H1 (cell line): ENCODE measurements around the gene FAM53B. TPM values are rescaled to one million over a fixed set of nuclear protein-coding genes. Genes with fewer than 3 reads are reported as not detected.

ENCODE experiments used
- CTCF ChIA-PET: fragments of 300-600 bp; sonication (Branson Sonifier 250); formaldehyde crosslinking; loops from one replicate; lab custom pipeline; 2021; ENCODE audit not compliant: partially characterized antibody; lab: Charles Lee
- POLR2A ChIA-PET: fragments of 300-600 bp; sonication (Branson Sonifier 250); formaldehyde crosslinking; loops from one replicate; lab custom pipeline; 2021; ENCODE audit warnings: inconsistent platforms; ENCODE audit not compliant: partially characterized antibody; lab: Charles Lee
- DNase-seq, 2 experiments: peaks; one replicate each; pipeline versions ENCODE4 v3.0.0 to v3.0.0-alpha.2; 2010 to 2022; ENCODE audit warnings: low spot score in 2 of 2, low read depth in 1 of 2, mixed read lengths in 1 of 2
- FAIRE-seq: peaks from 2 replicates; lab custom pipeline; 2011; peaks lifted over from hg19 to GRCh38; lab: Jason Lieb, UNC
- H2AFZ ChIP-seq: 2 replicates; pipeline ENCODE4 v1.8.1; 2012; ENCODE audit warnings: low read length, inconsistent platforms
- H2AK5ac ChIP-seq: 2 replicates; pipeline ENCODE4 v1.6.1; 2013; ENCODE audit warnings: low read depth, low read length
- H2BK120ac ChIP-seq: replicated peaks from 2 replicates; pipeline ENCODE3; 2013; ENCODE audit warnings: low read depth, low read length, inconsistent platforms
- H2BK12ac ChIP-seq: 2 replicates; pipeline ENCODE4 v1.6.1; 2013; ENCODE audit warnings: low read depth, low read length
- H2BK15ac ChIP-seq: 2 replicates; pipeline ENCODE4 v1.6.1; 2013; ENCODE audit warnings: low read length
- H2BK20ac ChIP-seq: 2 replicates; pipeline ENCODE4 v1.6.1; 2013; ENCODE audit warnings: low read length
- H2BK5ac ChIP-seq: 2 replicates; pipeline ENCODE4 v1.6.1; 2013; ENCODE audit warnings: low read depth, low read length
- H3K14ac ChIP-seq: 2 replicates; pipeline ENCODE4 v1.6.1; 2013; ENCODE audit warnings: inconsistent platforms; ENCODE audit not compliant: insufficient read length
- H3K18ac ChIP-seq: 2 replicates; pipeline ENCODE4 v1.6.1; 2013; ENCODE audit warnings: low read length; ENCODE audit errors: extremely low read depth
- H3K23ac ChIP-seq: 2 replicates; pipeline ENCODE4 v1.6.1; 2013; ENCODE audit warnings: inconsistent platforms; ENCODE audit not compliant: insufficient read length
- H3K23me2 ChIP-seq: 2 replicates; pipeline ENCODE4 v1.6.1; 2013; ENCODE audit warnings: low read depth, low read length
- H3K27ac ChIP-seq: 2 replicates; pipeline ENCODE4 v1.6.1; 2011; ENCODE audit warnings: low read depth, low read length, inconsistent platforms
- H3K27me3 ChIP-seq, 4 experiments: replicated peaks in 1 of 4; 1 replicate in 1 of 4; 2 replicates in 3 of 4; pipeline versions ENCODE4 v1.6.1 to v1.8.1; 2011 to 2013; ENCODE audit warnings: low read length in 3 of 4, mild to moderate bottlenecking in 3 of 4, inconsistent platforms in 2 of 4, mixed read lengths in 2 of 4, moderate library complexity in 1 of 4; ENCODE audit not compliant: control insufficient read depth in 3 of 4, insufficient read depth in 3 of 4; ENCODE audit errors: extremely low read depth in 1 of 4
- H3K36me3 ChIP-seq, 4 experiments: 2 replicates each; pipeline versions ENCODE4 v1.6.1 to v1.8.1; 2011 to 2013; ENCODE audit warnings: mild to moderate bottlenecking in 4 of 4, low read length in 3 of 4, moderate library complexity in 2 of 4, control low read depth in 1 of 4, inconsistent platforms in 1 of 4; ENCODE audit not compliant: insufficient read depth in 4 of 4, control insufficient read depth in 2 of 4
- H3K4ac ChIP-seq: replicated peaks from 2 replicates; pipeline ENCODE3; 2013; ENCODE audit warnings: low read length, low read depth, mixed read lengths, inconsistent platforms; ENCODE audit not compliant: insufficient read length
- H3K4me1 ChIP-seq, 4 experiments: replicated peaks in 1 of 4; 1 replicate in 1 of 4; 2 replicates in 3 of 4; pipeline versions ENCODE4 v1.6.1 to v1.8.1; 2011 to 2013; ENCODE audit warnings: low read length in 3 of 4, inconsistent platforms in 2 of 4, mixed read lengths in 1 of 4; ENCODE audit not compliant: insufficient read depth in 4 of 4, control insufficient read depth in 3 of 4
- H3K4me2 ChIP-seq, 2 experiments: 2 replicates each; pipeline versions ENCODE4 v1.6.1 to v1.8.1; 2011 to 2013; ENCODE audit warnings: low read depth in 2 of 2, low read length in 2 of 2, control low read depth in 1 of 2, inconsistent platforms in 1 of 2, mild to moderate bottlenecking in 1 of 2; ENCODE audit not compliant: insufficient read depth in 1 of 2
- H3K4me3 ChIP-seq, 4 experiments: fragments of 200-600, 300-600 bp in 1 of 4; sonication (generic), shearing (Covaris generic), sonication (Bioruptor Twin) in 1 of 4; 2 replicates each; pipeline versions ENCODE4 v1.5.1 to v1.8.1; 2011 to 2016; ENCODE audit warnings: low read length in 4 of 4, low read depth in 3 of 4, control low read depth in 2 of 4, inconsistent platforms in 2 of 4, mild to moderate bottlenecking in 2 of 4, mixed read lengths in 1 of 4, moderate library complexity in 1 of 4; ENCODE audit not compliant: insufficient read depth in 2 of 4; ENCODE audit errors: extremely low read depth in 1 of 4
- H3K56ac ChIP-seq: replicated peaks from 2 replicates; pipeline ENCODE3; 2013; ENCODE audit warnings: low read depth, mild to moderate bottlenecking, mixed read lengths, low read length, inconsistent platforms; ENCODE audit not compliant: insufficient read length
- H3K79me1 ChIP-seq: 2 replicates; pipeline ENCODE4 v1.6.1; 2013; ENCODE audit warnings: low read depth, low read length, control low read depth
- H3K79me2 ChIP-seq, 2 experiments: 2 replicates each; pipeline versions ENCODE4 v1.6.1 to v1.8.1; 2012 to 2013; ENCODE audit warnings: low read length in 2 of 2, mild to moderate bottlenecking in 2 of 2, inconsistent platforms in 1 of 2; ENCODE audit not compliant: insufficient read depth in 2 of 2, control insufficient read depth in 1 of 2
- H3K9ac ChIP-seq, 4 experiments: replicated peaks in 1 of 4; 1 replicate in 1 of 4; 2 replicates in 3 of 4; pipeline versions ENCODE4 v1.6.1 to v1.8.1; 2011 to 2013; ENCODE audit warnings: low read depth in 3 of 4, low read length in 3 of 4, control low read depth in 2 of 4, mild to moderate bottlenecking in 2 of 4, moderate library complexity in 2 of 4, inconsistent platforms in 1 of 4; ENCODE audit errors: extremely low read depth in 1 of 4
- H3K9me3 ChIP-seq, 2 experiments: 2 replicates each; pipeline versions ENCODE4 v1.6.1 to v1.8.1; 2012 to 2013; ENCODE audit warnings: mild to moderate bottlenecking in 2 of 2, moderate library complexity in 2 of 2, control low read depth in 1 of 2, inconsistent platforms in 1 of 2, low read depth in 1 of 2, low read length in 1 of 2, mixed read lengths in 1 of 2; ENCODE audit not compliant: insufficient read depth in 2 of 2
- H4K20me1 ChIP-seq, 2 experiments: replicated peaks in 1 of 2; 2 replicates each; pipeline versions ENCODE3 to v1.8.1; 2011 to 2013; ENCODE audit warnings: inconsistent platforms in 2 of 2, low read length in 2 of 2, mild to moderate bottlenecking in 1 of 2; ENCODE audit not compliant: insufficient read depth in 2 of 2, control insufficient read depth in 1 of 2
- H4K5ac ChIP-seq: 2 replicates; pipeline ENCODE4 v1.6.1; 2013; ENCODE audit warnings: low read length, low read depth, mixed read lengths, inconsistent platforms; ENCODE audit not compliant: insufficient read length
- H4K8ac ChIP-seq: 2 replicates; pipeline ENCODE4 v1.8.0; 2013; ENCODE audit warnings: mild to moderate bottlenecking, moderate library complexity, low read length, inconsistent platforms; ENCODE audit not compliant: insufficient read depth; ENCODE audit errors: extremely low read depth
- H4K91ac ChIP-seq: replicated peaks from 2 replicates; pipeline ENCODE3; 2013; ENCODE audit warnings: low read length, mixed read lengths, inconsistent platforms; ENCODE audit not compliant: insufficient read length
- BACH1 ChIP-seq: IDR thresholded peaks from 2 replicates; pipeline ENCODE4 v1.6.1; 2012; ENCODE audit warnings: low read length, improper control_type of control experiment
- CBX8 ChIP-seq: fragments of 300-800, 300-1000 bp; sonication (generic); IDR thresholded peaks from 2 replicates; pipeline ENCODE4 v1.7.1; 2016; ENCODE audit warnings: low read depth, low read length, borderline replicate concordance
- CTBP2 ChIP-seq: IDR thresholded peaks from 2 replicates; pipeline ENCODE4 v1.7.0; 2011; ENCODE audit warnings: borderline replicate concordance, mild to moderate bottlenecking, moderate library complexity, mixed read lengths, low read length; ENCODE audit not compliant: insufficient read depth, insufficient read length
- HDAC6 ChIP-seq: IDR thresholded peaks from one replicate; pipeline ENCODE4 v1.7.1; 2012; ENCODE audit warnings: low read depth, mild to moderate bottlenecking, inconsistent platforms, low read length, moderate library complexity
- KDM1A ChIP-seq: fragments of 200-600, 300-600 bp; sonication (generic); IDR thresholded peaks from 2 replicates; pipeline ENCODE4 v1.7.1; 2016; ENCODE audit warnings: mild to moderate bottlenecking, low read length, borderline replicate concordance
- KDM5A ChIP-seq: fragments of 200-600 bp; IDR thresholded peaks from 2 replicates; pipeline ENCODE4 v1.7.1; 2012; ENCODE audit warnings: mild to moderate bottlenecking, low read length, inconsistent platforms, mixed read lengths
- MAFK ChIP-seq: IDR thresholded peaks from 2 replicates; pipeline ENCODE4 v1.6.1; 2012; ENCODE audit warnings: low read depth, mild to moderate bottlenecking, improper control_type of control experiment, low read length
- NRF1 ChIP-seq: IDR thresholded peaks from 2 replicates; pipeline ENCODE4 v1.6.1; 2011; ENCODE audit warnings: mild to moderate bottlenecking, low read depth, low read length, improper control_type of control experiment
- POLR2A ChIP-seq, 2 experiments: IDR thresholded peaks; 1 replicate in 1 of 2; 2 replicates in 1 of 2; pipeline ENCODE4 v1.6.1; 2011; ENCODE audit warnings: low read depth in 2 of 2, low read length in 2 of 2, mild to moderate bottlenecking in 2 of 2; ENCODE audit errors: control extremely low read depth in 1 of 2
- SRF ChIP-seq: IDR thresholded peaks from 2 replicates; pipeline ENCODE4 v1.6.1; 2011; ENCODE audit warnings: mild to moderate bottlenecking, low read depth, low read length, moderate library complexity
- SUZ12 ChIP-seq: fragments of 200-600 bp; sonication (generic); IDR thresholded peaks from 2 replicates; pipeline ENCODE4 v1.6.1; 2012; ENCODE audit warnings: mild to moderate bottlenecking, inconsistent platforms, low read length, moderate library complexity, mixed read lengths
- TEAD4 ChIP-seq: IDR thresholded peaks from 2 replicates; pipeline ENCODE4 v1.6.1; 2012; ENCODE audit warnings: low read depth, low read length, inconsistent platforms, mixed read lengths
- ZNF274 ChIP-seq: IDR thresholded peaks from 2 replicates; pipeline ENCODE4 v1.7.0; 2012; ENCODE audit warnings: low read length, borderline replicate concordance; ENCODE audit errors: extremely low read depth
- WGBS, 2 experiments: shearing (Covaris generic) in 1 of 2; methylation state at CpG; one replicate each; pipeline versions ENCODE4 v1.1.6 to v1.1.7; 2013 to 2015; ENCODE audit warnings: low lambda C conversion rate in 2 of 2, mixed read lengths in 2 of 2, inconsistent platforms in 1 of 2, low coverage in 1 of 2, missing lambda C conversion rate in 1 of 2; ENCODE audit not compliant: insufficient replicate concordance in 2 of 2, insufficient coverage in 1 of 2, insufficient read length in 1 of 2; ENCODE audit errors: extremely low coverage in 1 of 2, missing lambda C conversion rate in 1 of 2; 5-methylcytosine and 5-hydroxymethylcytosine counted together
- polyA plus RNA-seq, 7 experiments: library from polyadenylated mRNA; depleted of rRNA in 3 of 7; stranded (reverse) in 5 of 7; unstranded in 2 of 7; fragments of >200 nt in 5 of 7; fragments of 200-250 nt in 2 of 7; gene quantifications; 1 replicate in 5 of 7; 2 replicates in 1 of 7; 4 replicates in 1 of 7; pipeline versions ENCODE4 v1.2.1 to v1.2.3, GENCODE V29; 2011 to 2013; ENCODE audit warnings: missing spikeins in 2 of 7, mixed read lengths in 2 of 7
- total RNA-seq: library from RNA; stranded (reverse); fragmentation: NEBNext Ultra II Directional; extraction: Animal tissue kit (Norgen Biotek cat#: 25700); gene quantifications from 2 replicates; pipeline ENCODE4 v1.2.1, GENCODE V29; 2021
- TF ChIP-seq, protein P1 (sequence below): IDR thresholded peaks from 2 replicates; pipeline ENCODE4 v1.6.1; 2012; ENCODE audit warnings: inconsistent platforms

FAM53B gene
- total and polyA plus RNA-seq, 2 of the 8 experiments (the other 6 are each of a cell fraction or from before 2014, with no cell fraction given): 5.3 to 14.4 TPM

DNA sequence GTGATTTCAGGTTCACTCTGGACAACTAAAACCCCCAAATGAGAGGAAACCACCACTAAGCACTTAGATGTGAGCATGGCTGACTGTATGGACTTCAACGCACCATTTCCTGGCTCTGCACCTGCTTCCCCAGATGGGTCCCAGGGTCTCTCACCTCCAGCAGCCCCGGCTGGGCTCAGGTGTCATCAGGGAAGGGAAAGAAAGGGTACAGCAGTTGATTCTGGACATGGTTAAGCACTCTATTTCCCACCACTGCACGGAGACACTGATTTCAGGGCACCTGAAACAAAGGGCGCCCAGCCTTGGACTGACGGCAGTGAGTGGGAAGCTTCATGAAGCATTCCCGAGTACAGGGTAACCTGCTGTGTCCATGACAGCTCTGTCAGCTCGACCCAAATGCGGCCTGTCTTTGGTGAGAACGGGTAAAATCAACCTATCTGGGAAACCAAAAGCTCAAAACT, 19.0 kb downstream of the FAM53B start:
- no peak overlapping the region for H3K27ac ChIP-seq
- TF ChIP-seq MAFK (no peak), SRF (no peak), SUZ12 (no peak), CBX8 (no peak), KDM5A (no peak), CTBP2 (no peak), NRF1 (no peak), TEAD4 (no peak), HDAC6 (no peak), POLR2A (IDR thresholded peaks at IDR 0.05; ENCODE audit: control extremely low read depth in 1 of 2, low read depth in 2 of 2, low read length in 2 of 2) (no peak), BACH1 (no peak), KDM1A (no peak), ZNF274 (no peak)
- TF ChIP-seq, protein P1, sequence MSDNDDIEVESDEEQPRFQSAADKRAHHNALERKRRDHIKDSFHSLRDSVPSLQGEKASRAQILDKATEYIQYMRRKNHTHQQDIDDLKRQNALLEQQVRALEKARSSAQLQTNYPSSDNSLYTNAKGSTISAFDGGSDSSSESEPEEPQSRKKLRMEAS: no peak

More for the DNA sequence above, 19.0 kb downstream of the FAM53B start:
- 89% methylated on average over 9 of the region's 9 CpGs; no CpG with 5 or more reads in 1 of the 2 experiments for WGBS, 2 experiments
- no peak overlapping the region for H2BK20ac ChIP-seq
- H2BK5ac ChIP-seq: no peak overlapping the region
- no peak overlapping the region for H3K4me2 ChIP-seq
- peaks cover 5% of the 10 kb centered on the region for H3K79me1 ChIP-seq
- no peaks in the 10 kb centered on the region for H3K79me2 ChIP-seq
- H3K4me1 ChIP-seq: peaks cover 0 to 4% (median under 1%) of the 10 kb centered on the region in 4 experiments; a peak in 4 of 7 replicates
- H3K4ac ChIP-seq: no peak overlapping the region
- H2AK5ac ChIP-seq: no peak overlapping the region
- H4K5ac ChIP-seq: no peak overlapping the region
- peaks cover 0 to 18% of the 10 kb centered on the region in 2 experiments for H4K20me1 ChIP-seq
- POLR2A ChIA-PET: no interaction called here
- FAIRE-seq (no peak), DNase-seq (no peak)
- no peaks in the 10 kb centered on the region for H3K36me3 ChIP-seq
- CTCF ChIA-PET: interaction anchor here (0.9 to 10.3 kb wide), 8 partner anchors 9 to 106 kb away, joined by 3 to 86 read pairs (median 4); no protein-coding TSS in a partner anchor
- H4K8ac ChIP-seq: no peak overlapping the region
- H3K9ac ChIP-seq: no peak overlapping the region
- no peaks in the 10 kb centered on the region for H3K23me2 ChIP-seq
- H3K14ac ChIP-seq: no peak overlapping the region
- no peaks in the 10 kb centered on the region for H3K9me3 ChIP-seq
- H3K23ac ChIP-seq: no peak overlapping the region
- no peak overlapping the region for H4K91ac ChIP-seq
- no peaks in the 10 kb centered on the region for H3K27me3 ChIP-seq
- H3K18ac ChIP-seq: no peak overlapping the region
- H3K56ac ChIP-seq: no peak overlapping the region
- no peak overlapping the region for H3K4me3 ChIP-seq
- H2AFZ ChIP-seq: no peak overlapping the region
- H2BK120ac ChIP-seq: no peak overlapping the region
- no peak overlapping the region for H2BK12ac ChIP-seq
- 0 out of 2 replicates have a peak overlapping the region, but pooled peaks have one; percentile 61 for H2BK15ac ChIP-seq
